ENCODE data around the gene TGDS.
"Not testable (repeated sequence)": the region's sequence is repeated elsewhere in the genome, so short reads cannot be mapped to it uniquely, and the experiment has no call there.

Gene TGDS

DNA sequence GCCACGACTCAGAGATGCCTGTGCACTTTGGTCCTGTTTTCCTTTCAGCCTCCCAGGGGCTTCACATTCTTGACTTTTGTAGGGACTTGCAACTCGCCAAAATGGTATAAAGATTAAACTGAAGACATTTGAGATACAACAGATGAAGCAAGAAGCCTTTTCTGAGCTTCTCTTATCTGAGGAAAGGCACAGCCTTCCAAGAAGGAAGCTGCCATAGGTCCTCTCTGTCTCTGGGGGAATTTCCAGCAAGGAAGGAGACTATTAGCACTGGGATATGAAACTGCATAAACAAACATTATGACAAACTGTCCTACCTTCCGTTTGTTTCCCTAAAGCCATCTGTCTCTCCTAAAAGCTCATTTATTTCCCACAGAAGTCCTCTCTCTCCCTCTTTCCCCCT, 39.3 kb downstream of the TGDS start:
- DNase-seq (ENCODE audit: extremely low spot score, insufficient read length, low read depth): no peak

DNA sequence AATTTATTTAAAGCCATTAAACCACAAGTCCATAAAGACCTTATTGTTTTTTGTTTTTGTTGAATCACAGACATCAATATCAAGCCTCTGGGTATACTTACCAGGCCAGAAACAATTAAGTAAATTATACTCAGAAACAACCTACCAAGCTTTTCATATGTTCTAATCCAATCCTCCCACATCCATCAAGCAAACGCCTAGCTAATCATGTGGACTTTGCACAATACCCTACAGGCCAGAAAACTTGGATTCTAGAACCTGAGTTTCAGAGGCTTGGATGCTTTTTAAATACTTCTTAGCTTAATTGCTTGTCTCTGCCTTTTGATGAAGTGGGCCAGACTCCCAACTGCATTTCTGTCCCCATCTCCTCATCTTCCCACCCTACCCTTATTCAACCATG, 39.9 kb downstream of the TGDS start:
- DNase-seq (ENCODE audit: extremely low spot score, insufficient read length, low read depth) (no peak), FAIRE-seq (no peak)

More for the DNA sequence above, 39.3 kb downstream of the TGDS start:
- no peak for FAIRE-seq

GRCh38 chr13:94553766-94554165, 42.2 kb downstream of the TGDS start:
- FAIRE-seq: no peak
- no peak for DNase-seq (ENCODE audit: extremely low spot score, insufficient read length, low read depth)

GRCh38 chr13:94552095-94552494, 43.9 kb downstream of the TGDS start:
- FAIRE-seq (no peak), DNase-seq (ENCODE audit: extremely low spot score, insufficient read length, low read depth) (no peak)

GRCh38 chr13:94550062-94550738, 45.8 kb downstream of the TGDS start:
- FAIRE-seq: no peak

DNA sequence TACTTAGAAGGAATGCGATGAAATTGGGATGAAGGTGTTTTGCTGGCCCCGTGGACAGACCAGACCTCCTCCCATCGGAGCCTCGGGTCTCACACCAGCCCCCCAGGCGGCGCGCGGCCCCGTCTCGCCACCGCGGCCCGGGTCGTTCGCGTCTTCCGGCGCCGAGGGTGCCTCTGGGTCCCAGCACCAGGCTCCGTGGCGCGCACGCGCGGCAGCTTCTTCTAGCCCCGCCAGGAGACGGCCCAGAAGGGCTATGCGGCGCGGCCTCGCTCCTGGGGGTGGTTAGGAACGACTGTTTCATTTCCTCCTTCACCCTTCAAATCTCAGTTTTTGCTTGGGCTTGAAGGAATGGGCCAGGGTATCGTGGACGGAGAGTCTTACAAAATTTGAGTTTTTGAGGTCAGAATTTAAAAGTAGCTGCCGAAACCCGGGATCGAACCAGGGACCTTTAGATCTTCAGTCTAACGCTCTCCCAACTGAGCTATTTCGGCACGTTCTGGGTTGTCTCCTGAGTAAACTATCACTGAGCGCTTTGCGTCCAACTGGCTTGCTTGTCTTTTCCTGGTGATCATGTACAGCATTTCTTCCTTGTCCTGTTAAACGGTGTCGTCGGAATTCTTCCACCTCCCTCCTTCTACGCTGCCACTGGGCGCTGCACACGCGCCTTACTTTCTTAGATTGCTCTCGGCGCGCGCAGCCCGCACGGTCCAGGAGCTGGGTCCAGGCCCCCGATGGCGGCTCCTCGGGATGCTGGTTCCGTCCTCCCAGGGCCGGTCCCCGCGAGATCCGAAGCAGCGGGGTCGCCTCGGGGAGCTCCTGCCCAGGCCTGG, 46.5 kb downstream of the TGDS start:
- peak; percentile 84 for DNase-seq (ENCODE audit: extremely low spot score, insufficient read length, low read depth)
- FAIRE-seq: peak; percentile 88

More at GRCh38 chr13:94550062-94550738, 45.8 kb downstream of the TGDS start:
- no peak for DNase-seq (ENCODE audit: extremely low spot score, insufficient read length, low read depth)

- no peak for FAIRE-seq
Measured at GRCh38 chr13:94548821-94549231, 47.1 kb downstream of the TGDS start.

GRCh38 chr13:94548382-94548781, 47.6 kb downstream of the TGDS start:
- DNase-seq (ENCODE audit: extremely low spot score, insufficient read length, low read depth) (peak; percentile 3), FAIRE-seq (no peak)

More at GRCh38 chr13:94548821-94549231, 47.1 kb downstream of the TGDS start:
- peak; percentile 9 for DNase-seq (ENCODE audit: extremely low spot score, insufficient read length, low read depth)

DNA sequence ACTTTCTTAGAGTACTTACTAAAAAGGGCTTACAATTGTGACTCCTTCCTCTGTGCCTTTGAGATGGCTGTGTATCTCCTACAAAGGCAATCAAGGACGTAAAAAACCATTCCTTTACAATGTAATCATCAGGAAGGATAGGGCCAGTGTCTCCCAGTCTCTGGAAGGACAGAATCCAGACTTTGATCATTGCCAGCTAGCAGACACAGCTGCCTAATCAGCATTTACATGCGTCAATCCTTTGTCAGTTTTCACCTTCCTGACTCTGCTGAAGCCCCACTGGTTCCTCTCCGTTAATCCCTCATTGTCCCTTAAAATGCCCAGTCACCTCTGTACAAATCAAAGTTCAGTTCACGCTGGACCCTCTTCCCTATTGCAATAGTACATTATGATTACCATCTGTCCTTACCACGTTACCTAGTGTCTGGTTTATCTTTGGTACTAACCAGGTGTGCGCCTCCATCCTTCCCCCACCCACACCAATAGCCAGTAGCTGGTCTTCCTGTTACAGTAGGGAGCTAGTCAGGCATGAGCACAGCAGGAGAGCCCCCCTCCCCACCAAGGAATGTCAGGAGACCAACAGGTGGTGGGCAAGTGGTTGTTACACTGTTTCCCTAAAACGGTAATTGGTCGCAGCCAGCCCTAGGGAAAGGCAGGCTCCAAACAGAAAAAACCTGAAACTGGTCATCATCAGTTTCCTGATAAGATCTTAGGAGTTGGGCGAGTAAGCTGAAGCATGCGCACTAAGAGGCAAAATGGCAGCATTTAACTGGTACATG, 49.7 kb downstream of the TGDS start:
- FAIRE-seq (no peak), DNase-seq (ENCODE audit: extremely low spot score, insufficient read length, low read depth) (no peak)

GRCh38 chr13:94544922-94545321, 51.0 kb downstream of the TGDS start:
- DNase-seq (ENCODE audit: extremely low spot score, insufficient read length, low read depth): no peak
- FAIRE-seq: no peak

DNA sequence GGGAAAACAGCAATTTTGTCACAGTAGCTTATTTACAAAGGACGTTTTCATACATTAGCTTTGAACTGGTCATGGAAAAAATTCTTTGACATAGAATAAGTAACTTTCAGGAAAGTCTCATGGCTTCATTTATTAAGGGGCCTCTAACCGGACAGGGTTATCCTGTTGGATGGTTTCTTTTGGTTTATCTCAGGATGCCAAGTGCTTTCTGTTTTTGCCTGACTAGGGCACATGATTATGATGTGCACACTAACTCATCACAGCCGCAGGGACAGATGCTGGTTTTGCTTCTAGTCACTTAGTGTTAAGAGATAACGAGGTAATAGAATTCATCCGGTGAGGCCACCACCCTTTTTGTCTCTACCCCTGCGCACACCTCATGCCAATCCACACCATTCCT, 53.0 kb downstream of the TGDS start:
- DNase-seq (ENCODE audit: extremely low spot score, insufficient read length, low read depth) (no peak), FAIRE-seq (no peak)

DNA sequence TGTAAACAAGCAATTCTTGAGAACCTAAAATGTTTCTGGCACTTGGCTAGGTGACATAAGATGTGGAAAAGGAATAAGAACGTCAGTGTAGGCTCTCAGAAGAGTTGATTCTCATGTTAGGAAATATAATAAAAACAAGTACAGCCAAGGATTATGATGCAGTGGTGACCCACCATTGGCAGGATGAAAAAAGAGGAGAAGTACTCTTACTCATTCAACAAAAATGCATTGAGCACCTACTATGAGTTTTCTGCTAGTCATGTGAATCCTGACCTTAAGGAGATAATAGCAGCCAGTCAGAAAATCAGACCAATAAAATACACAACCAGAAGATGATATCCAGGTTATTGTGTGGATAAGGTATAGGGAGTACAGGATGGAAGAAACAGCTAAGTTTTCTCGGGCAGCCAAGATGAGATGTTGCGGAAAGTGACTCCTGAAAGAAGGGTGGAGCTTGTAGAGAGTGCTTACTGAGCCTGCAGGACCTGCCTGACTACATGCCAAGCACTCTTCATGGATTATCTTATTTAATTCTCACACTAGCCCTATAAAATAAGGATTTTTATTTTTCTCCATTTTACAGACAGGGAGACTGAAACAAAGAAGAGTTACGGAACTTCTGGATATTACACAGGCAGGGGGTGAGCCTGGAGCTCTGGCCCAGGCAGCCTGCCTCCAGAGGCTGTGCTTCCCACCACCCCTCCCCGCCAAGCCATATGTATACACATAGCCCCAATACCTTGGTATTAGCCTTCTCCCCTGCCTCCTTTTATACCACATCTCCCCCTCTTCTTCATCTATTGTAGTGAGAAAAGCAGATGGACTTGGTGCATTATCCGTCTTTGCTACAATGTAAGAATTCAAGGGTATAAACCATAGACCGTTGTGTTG, 58.0 kb downstream of the TGDS start:
- FAIRE-seq: no peak
- DNase-seq (ENCODE audit: extremely low spot score, insufficient read length, low read depth): no peak

GRCh38 chr13:94535775-94536174, 60.2 kb downstream of the TGDS start:
- FAIRE-seq: no peak

DNA sequence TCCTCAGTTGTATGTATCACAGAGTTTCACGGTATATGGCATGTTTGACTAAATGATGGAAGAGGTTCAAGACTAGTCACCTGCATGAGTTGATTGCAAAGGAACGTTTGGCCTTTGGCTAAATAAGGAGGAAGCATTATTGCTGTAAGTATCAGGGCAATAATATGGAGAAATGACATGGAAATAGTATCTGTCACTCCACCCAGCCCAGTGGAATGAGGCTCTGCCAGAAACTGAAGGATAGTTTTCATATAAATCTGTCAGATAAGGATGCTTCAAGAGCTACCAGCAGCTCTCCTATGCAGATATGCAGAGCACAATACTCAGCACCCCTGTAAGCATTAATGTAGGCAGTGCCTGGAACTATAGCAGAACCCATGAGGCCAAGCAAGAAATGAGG, 60.7 kb downstream of the TGDS start:
- DNase-seq (ENCODE audit: extremely low spot score, insufficient read length, low read depth) (no peak), FAIRE-seq (no peak)

More at GRCh38 chr13:94535775-94536174, 60.2 kb downstream of the TGDS start:
- no peak for DNase-seq (ENCODE audit: extremely low spot score, insufficient read length, low read depth)

GRCh38 chr13:94534166-94534565, 61.8 kb downstream of the TGDS start:
- FAIRE-seq (no peak), DNase-seq (ENCODE audit: extremely low spot score, insufficient read length, low read depth) (no peak)

DNA sequence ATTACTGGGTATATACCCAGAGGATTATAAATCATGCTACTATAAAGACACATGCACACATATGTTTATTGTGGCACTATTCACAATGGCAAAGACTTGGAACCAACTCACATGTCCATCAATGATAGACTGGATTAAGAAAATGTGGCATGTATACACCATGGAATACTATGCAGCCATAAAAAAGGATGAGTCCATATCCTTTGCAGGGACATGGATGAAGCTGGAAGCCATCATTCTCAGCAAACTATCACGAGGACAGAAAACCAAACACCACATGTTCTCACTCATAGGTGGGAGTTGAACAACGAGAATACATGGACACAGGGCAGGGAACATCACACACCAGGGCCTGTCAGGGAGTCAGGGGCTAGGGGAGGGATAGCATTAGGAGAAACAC, 63.7 kb downstream of the TGDS start:
- not testable (repeated sequence) for DNase-seq (ENCODE audit: extremely low spot score, insufficient read length, low read depth); FAIRE-seq

DNA sequence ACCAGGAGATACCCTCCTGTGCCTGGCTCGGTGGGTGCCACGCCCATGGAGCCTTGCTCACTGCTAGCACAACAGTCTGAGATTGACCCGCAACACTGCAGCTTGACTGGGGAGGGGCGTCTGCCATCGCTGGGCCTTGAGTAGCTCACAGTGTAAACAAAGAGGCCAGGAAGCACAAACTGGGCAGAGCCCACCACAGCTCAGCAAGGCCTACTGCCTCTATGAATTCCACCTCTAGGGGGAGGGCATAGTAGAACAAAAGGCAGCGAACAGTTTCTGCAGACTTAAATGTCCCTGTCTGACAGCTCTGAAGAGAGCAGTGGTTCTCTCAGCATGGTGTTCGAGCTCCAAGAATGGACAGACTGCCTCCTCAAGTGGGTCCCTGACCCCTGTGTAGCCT, 69.0 kb downstream of the TGDS start:
- FAIRE-seq; DNase-seq (ENCODE audit: extremely low spot score, insufficient read length, low read depth): not testable (repeated sequence)

DNA sequence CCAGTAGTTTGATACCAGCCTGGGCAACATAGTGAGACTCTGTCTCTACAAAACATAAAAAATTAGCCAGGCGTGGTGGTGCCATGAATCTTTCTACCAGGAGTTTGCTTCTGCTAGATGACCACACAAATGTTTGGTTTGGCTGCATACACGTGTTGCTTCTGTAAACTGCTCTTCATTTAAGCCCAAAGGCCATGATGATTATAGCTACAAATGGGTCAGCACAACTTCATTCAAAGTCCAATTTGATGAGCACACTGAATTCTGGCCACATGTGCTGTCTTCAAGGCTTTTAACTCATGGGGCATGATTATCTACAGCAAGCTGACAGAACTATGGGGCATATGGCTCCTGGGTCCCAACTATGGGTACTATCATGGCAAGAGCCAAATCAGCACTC, 70.2 kb downstream of the TGDS start:
- FAIRE-seq (no peak), DNase-seq (ENCODE audit: extremely low spot score, insufficient read length, low read depth) (no peak)

GRCh38 chr13:94524407-94524806, 71.5 kb downstream of the TGDS start:
- no peak for FAIRE-seq
- DNase-seq (ENCODE audit: extremely low spot score, insufficient read length, low read depth): no peak
